Astrocyte (in vitro differentiated cells and primary cell): ENCODE data around the gene VPREB3. TPM values are rescaled to one million over a fixed set of nuclear protein-coding genes. Genes with fewer than 3 reads are reported as not detected.

ENCODE experiments used
- DNase-seq: peaks from one replicate; pipeline ENCODE4 v3.0.0-alpha.2; 2010; ENCODE audit warnings: low read depth
- FAIRE-seq: peaks from 2 replicates; lab custom pipeline; 2011; peaks lifted over from hg19 to GRCh38; lab: Jason Lieb, UNC
- H2AFZ ChIP-seq: 2 replicates; pipeline ENCODE4 v1.6.0; 2012; ENCODE audit warnings: low read depth, low read length, inconsistent platforms
- H3K27ac ChIP-seq: 2 replicates; pipeline ENCODE4 v1.5.1; 2011; ENCODE audit warnings: low read depth, low read length, inconsistent platforms
- H3K27me3 ChIP-seq: 2 replicates; pipeline ENCODE4 v1.6.0; 2011; ENCODE audit warnings: low read length, inconsistent platforms; ENCODE audit not compliant: insufficient read depth
- H3K36me3 ChIP-seq: 2 replicates; pipeline ENCODE4 v1.5.1; 2011; ENCODE audit warnings: low read length, inconsistent platforms; ENCODE audit not compliant: insufficient read depth
- H3K4me1 ChIP-seq: 2 replicates; pipeline ENCODE4 v1.5.1; 2011; ENCODE audit warnings: low read length, inconsistent platforms; ENCODE audit not compliant: insufficient read depth
- H3K4me2 ChIP-seq: 2 replicates; pipeline ENCODE4 v1.6.0; 2012; ENCODE audit warnings: low read length, inconsistent platforms
- H3K4me3 ChIP-seq: 2 replicates; pipeline ENCODE4 v1.5.1; 2011; ENCODE audit warnings: low read depth, mild to moderate bottlenecking, low read length, inconsistent platforms; ENCODE audit not compliant: insufficient read depth
- H3K79me2 ChIP-seq: 2 replicates; pipeline ENCODE4 v1.6.0; 2012; ENCODE audit warnings: mild to moderate bottlenecking, low read length, inconsistent platforms; ENCODE audit not compliant: insufficient read depth
- H3K9ac ChIP-seq: 2 replicates; pipeline ENCODE4 v1.6.0; 2012; ENCODE audit warnings: mild to moderate bottlenecking, low read length, inconsistent platforms
- H3K9me3 ChIP-seq: 2 replicates; pipeline ENCODE4 v1.5.1; 2012; ENCODE audit warnings: low read depth, mild to moderate bottlenecking, low read length, inconsistent platforms; ENCODE audit not compliant: insufficient read depth
- H4K20me1 ChIP-seq: 2 replicates; pipeline ENCODE4 v1.6.0; 2012; ENCODE audit warnings: low read length, inconsistent platforms; ENCODE audit not compliant: insufficient read depth
- H3K27ac Mint-ChIP-seq: one replicate; pipeline ENCODE4 v1.8.0; 2021; ENCODE audit warnings: mild to moderate bottlenecking, mixed read lengths; ENCODE audit not compliant: unreplicated experiment
- H3K27me3 Mint-ChIP-seq: one replicate; pipeline ENCODE4 v1.8.0; 2021; ENCODE audit warnings: low read depth, mixed read lengths; ENCODE audit not compliant: unreplicated experiment
- H3K36me3 Mint-ChIP-seq: one replicate; pipeline ENCODE4 v1.8.0; 2021; ENCODE audit warnings: low read depth, mixed read lengths; ENCODE audit not compliant: unreplicated experiment
- H3K4me1 Mint-ChIP-seq: one replicate; pipeline ENCODE4 v1.8.0; 2021; ENCODE audit warnings: low read depth, mixed read lengths; ENCODE audit not compliant: unreplicated experiment
- H3K4me3 Mint-ChIP-seq: one replicate; pipeline ENCODE4 v1.8.0; 2021; ENCODE audit warnings: mild to moderate bottlenecking, moderate library complexity, mixed read lengths; ENCODE audit not compliant: unreplicated experiment
- H3K9me3 Mint-ChIP-seq: one replicate; pipeline ENCODE4 v1.8.0; 2021; ENCODE audit warnings: mild to moderate bottlenecking, mixed read lengths; ENCODE audit not compliant: unreplicated experiment
- CTCF ChIP-seq: IDR thresholded peaks from 2 replicates; pipeline ENCODE4 v1.5.1; 2011; ENCODE audit warnings: low read depth, mild to moderate bottlenecking, inconsistent platforms, low read length, moderate library complexity; ENCODE audit not compliant: insufficient read depth
- EZH2 ChIP-seq: IDR thresholded peaks from 2 replicates; pipeline ENCODE4 v1.6.1; 2012; ENCODE audit warnings: mild to moderate bottlenecking, low read length, inconsistent platforms; ENCODE audit not compliant: insufficient read depth
- total RNA-seq: library from RNA; stranded (reverse); gene quantifications from 2 replicates; pipeline ENCODE4 v1.2.1, GENCODE V29; 2021

Gene VPREB3
- total RNA-seq, 1 donor from 2014 or later, result 0.50 TPM

- TF ChIP-seq CTCF (no peak), EZH2 (no peak)
- Mint-ChIP-seq H3K27ac (no peak overlapping the region), H3K4me3 (no peak overlapping the region), H3K36me3 (peaks cover 23% of the 10 kb centered on the region), H3K4me1 (no peaks in the 10 kb centered on the region), H3K9me3 (no peaks in the 10 kb centered on the region), H3K27me3 (no peaks in the 10 kb centered on the region)
- Histone ChIP-seq H4K20me1 (peaks cover 14% of the 10 kb centered on the region), H3K4me1 (no peaks in the 10 kb centered on the region), H2AFZ (no peak overlapping the region), H3K4me3 (no peak overlapping the region), H3K27ac (no peak overlapping the region), H3K79me2 (peaks cover 5% of the 10 kb centered on the region), H3K27me3 (no peaks in the 10 kb centered on the region), H3K36me3 (peaks cover 48% of the 10 kb centered on the region), H3K4me2 (no peak overlapping the region), H3K9me3 (no peaks in the 10 kb centered on the region), H3K9ac (no peak overlapping the region)
- no peak for FAIRE-seq
- no peak for DNase-seq
Measured at GRCh38 chr22:23801886-23802377, 47.7 kb upstream of the VPREB3 start.

- Histone ChIP-seq H3K27ac (no peak overlapping the region), H4K20me1 (peaks cover 18% of the 10 kb centered on the region), H3K9me3 (no peaks in the 10 kb centered on the region), H3K36me3 (peaks cover 49% of the 10 kb centered on the region), H3K4me1 (no peaks in the 10 kb centered on the region), H3K9ac (no peak overlapping the region), H3K79me2 (peaks cover 5% of the 10 kb centered on the region), H3K4me3 (no peak overlapping the region), H3K4me2 (no peak overlapping the region), H2AFZ (no peak overlapping the region), H3K27me3 (no peaks in the 10 kb centered on the region)
- Mint-ChIP-seq H3K4me3 (no peak overlapping the region), H3K27me3 (no peaks in the 10 kb centered on the region), H3K4me1 (no peaks in the 10 kb centered on the region), H3K36me3 (peaks cover 25% of the 10 kb centered on the region), H3K9me3 (no peaks in the 10 kb centered on the region), H3K27ac (no peak overlapping the region)
- DNase-seq, result no peak
- FAIRE-seq, result no peak
- TF ChIP-seq CTCF (no peak), EZH2 (no peak)
Measured at GRCh38 chr22:23801238-23801821, 47.1 kb upstream of the VPREB3 start.
